HG03175 (cell line): ENCODE results near the gene CTDSP2.
"Not testable (repeated sequence)": the region's sequence is repeated elsewhere in the genome, so short reads cannot be mapped to it uniquely, and the experiment has no call there.

Source experiments
- ATAC-seq: cut with Tn5 transposase; IDR thresholded peaks from one replicate; pipeline ENCODE4 v1.9.1; 2021; ENCODE audit warnings: mild to moderate bottlenecking, moderate library complexity; ENCODE audit not compliant: unreplicated experiment

The CTDSP2 gene

DNA sequence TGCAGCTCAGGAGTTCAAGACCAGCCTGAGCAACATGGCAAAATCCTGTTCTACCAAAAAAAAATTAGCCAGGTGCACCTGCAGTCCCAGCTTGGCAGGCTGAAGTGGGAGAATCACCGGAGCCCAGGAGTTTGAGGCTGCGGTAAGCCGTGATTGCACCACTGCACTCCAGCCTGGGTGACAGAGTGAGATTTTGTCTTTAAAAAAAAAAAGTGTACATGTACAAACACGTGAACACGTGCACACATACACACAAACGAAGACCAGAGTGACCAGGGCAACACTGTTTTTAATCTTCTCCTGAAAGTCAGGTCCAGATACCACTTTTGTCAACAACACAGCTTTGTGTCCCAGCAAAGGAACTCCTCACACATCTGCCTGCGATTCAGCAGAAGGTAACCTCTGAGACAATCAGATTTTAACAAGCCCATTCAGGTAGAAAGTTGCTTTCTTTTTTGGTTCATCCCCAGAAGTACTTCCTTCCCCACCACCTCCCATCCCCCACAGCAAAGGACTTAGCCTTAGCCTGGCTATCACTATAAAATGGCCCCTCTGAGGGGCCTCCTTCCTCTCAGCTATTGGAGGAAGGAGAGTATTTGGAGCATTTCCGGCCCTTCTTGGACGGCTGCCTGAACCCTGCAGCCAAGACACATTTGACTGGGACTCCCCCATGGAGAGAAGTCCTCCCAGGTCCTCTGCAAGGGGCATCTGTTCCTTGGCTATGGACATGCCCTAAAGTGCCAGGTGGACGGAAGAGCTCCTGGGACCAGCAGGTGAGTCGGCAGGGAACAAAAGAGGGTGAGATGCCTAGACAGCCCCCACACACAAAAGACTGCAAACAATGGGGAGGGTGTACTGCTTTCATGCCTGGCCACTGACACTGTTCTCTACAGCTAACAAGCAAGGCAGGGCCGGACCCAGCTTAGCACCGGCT is 9.8 kb downstream of the CTDSP2 start:
- ATAC-seq, result peak; percentile 57

DNA sequence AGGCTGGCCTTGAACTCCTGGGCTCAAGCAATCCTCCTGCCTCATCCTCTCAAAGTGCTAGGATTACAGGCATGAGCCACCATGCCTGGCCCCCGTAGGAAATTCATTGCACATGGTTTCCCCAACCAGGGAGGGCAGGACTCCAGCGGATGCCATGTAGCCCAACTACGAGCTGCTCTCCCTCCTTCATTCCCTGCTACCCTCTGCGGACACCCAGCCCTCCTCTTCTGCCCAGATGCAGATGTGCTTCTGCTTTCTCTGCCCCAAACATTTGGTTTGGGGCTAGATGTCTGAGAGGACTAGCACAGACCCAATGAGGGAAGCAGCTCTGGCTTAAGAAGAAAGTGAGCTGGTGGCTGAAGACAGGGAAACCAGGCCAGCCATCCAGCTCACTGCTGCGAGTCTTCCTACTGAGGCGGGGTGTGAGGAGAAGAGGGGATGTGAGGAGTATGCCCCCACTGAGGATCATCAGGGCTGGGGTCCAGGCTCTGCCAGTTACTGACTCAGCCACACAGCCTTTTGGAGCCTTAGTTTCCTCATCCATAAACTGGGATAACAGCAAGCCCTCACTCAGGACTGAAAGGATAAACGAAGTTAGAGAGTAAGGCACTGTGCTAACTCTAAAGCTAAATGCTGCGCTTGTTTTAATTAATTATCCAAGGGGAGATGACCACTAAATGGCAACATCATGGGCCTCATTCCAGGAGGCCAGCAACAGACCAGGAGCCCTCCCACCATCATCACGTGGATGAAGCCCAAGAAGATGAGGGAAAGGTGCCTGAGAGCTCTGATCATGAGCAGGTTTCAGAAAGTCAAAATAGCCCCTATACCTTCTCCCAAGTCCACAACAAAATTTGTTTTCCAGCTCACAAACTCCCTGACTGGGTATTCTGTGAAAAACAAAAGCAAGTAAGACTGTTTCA is 10.9 kb downstream of the CTDSP2 start:
- no peak for ATAC-seq

DNA sequence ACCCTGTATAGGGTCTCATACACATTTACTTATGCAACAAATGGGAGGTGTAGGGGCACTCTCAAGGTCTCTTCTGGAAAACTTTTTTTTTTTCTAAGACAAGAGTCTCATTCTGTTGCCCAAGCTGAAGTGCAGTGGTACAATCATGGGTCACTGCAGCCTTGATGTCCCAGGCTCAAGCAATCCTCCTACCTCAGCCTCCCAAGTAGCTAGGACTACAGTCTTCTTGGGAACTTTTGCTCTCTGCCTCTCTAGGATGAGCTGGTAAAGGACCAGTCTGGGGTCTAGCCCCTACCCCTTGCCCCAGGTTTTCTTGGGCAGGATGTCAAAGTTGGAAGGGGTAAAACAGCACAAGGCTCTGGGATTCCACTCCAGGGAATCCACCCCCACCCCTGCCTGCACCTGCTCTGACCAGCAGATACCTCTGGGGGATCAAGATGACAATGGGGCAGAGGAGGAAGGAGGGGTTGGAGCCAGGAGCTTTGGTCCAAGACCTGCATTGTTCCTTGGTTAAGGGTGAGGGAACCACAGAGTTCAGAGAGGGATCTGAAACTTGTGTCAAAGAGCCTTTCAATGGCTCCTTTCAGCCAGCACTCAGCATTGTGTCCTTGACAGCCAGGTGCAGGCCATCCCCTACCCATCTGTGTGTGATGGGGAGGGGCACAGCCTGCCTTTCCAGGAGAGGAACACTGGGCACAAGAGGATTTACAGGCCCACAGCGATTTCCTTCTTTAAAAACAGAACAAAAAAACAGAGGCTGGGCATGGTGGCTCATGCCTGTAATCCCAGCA is 12.2 kb downstream of the CTDSP2 start:
- no peak for ATAC-seq

DNA sequence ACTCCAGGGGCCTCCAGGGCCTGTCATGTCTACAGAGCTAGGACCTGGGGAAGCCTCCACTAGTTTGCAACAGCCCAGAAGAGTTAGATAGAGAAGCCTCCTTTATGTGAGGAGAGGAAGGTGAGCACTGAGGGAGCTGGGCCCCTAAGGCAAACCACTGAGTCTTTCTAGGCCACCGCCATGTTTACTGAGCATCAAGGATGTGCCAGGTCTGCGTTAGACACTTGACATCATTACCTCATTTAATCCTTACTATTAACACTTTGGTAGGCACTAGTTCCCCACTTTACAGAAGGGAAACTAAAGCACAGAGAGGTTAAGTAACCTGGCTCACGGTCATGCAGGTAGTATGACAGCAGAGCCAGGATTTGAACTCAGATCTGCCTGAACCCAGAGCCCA is 12.9 kb downstream of the CTDSP2 start:
- ATAC-seq, result no peak

DNA sequence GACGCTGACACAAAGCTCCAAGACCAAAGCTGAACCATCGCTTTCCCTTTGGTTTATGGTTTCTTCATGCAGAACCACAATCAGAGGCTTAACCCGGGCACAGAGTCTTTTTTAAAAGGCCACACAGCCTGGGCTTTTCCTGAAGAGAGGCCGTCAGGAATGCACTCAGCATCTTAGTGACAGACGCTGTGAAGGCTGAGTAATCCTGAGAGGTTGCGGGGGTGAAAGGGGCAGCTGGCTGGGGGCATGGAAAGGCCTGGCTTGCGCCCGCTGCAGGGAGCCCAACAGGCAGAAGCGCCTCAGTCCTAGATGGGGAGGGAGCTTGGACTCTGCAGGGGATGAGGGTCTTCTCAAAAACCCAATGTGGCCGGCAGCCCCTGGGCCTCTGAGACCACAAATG is 13.6 kb downstream of the CTDSP2 start:
- ATAC-seq, result no peak

DNA sequence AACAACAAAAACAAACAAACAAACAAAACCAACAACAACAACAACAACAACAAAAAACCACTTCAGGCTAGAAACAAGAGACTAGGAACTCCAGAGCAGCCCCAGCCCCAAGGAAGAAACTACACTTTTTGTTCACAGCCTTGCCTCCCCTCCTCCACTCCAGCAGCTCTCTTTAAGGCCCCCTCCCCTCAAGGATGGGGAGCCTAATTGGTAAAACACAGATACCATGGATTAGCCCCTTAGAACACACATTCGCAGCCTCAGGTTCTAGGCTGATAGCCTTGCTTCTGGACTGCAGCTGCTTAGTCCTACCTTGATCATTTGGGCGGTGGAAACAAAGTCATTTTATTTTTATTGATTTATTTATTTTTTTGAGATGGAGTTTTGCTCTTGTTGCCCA is 16.1 kb downstream of the CTDSP2 start:
- no peak for ATAC-seq

DNA sequence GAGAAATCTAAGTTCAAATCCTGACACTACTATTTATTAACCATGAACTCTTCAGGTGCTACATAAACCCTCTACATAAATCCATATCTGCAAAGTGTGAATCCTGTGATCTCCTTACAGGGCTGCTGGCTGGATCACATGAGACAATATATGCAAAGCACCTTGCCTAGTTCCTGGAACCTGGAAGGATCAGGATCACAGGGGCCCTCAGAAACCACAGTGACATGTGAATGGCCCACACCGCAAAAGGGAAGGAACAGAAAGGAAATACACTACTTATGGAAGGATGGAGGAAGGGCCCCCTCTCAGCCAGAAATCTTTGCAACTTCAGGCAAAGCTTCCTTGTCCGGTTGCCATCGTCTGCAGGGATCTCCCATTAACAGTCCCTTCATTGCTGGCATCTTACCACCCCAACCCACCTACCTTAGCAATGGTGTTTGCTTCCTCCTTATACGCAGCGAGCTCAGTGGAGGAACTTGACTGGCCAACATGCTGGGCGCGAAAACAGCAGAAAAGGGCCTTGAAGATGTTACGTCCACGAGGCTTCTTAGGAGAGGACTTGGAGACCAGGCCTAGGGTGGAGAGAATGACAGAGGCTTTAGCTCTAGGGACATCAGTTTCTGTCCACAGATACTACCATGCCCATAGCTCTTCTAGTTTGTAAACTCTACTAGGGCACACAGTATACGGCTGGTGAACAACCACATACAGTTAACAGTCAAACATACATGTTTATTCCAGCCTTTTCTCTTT is 17.3 kb downstream of the CTDSP2 start:
- ATAC-seq, result no peak

DNA sequence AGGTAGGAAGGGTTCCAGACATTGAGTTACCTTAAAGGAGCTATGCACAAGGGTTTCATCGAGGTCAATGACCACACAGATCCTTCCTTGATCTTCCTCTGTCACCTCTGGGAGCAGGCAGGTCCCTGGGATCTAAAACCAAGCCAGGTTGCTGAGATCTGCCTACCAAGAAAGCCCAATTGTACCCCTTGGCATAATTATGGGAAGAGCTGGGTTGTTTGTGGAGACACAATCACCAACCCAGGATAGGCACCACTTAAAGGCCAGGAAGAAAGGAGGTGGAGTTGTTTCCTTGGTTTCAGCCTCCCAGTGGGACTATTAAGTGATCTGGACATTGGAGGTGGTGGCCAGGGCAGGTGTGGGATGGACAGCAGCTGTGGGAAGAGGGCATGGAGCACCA is 19.6 kb downstream of the CTDSP2 start:
- no peak for ATAC-seq

DNA sequence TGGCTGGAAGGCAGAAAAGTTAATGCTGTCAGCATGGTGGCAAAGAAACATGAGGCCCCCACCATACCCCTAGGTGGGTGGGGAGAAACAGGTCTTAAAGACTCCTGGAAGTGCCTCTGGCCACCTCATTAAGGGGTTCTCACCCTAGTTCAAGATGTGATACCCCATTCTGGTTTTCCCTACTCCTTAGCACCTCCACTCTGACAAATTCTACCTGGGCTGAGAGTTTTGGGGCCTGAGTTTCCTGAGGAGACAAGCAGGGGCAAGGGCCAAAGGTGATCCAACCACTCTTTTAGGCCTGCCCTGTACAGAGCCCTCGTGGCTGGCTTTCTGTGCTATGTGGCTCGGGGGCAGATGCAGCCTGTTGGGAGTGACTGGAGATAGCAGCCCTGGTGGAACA is 20.1 kb downstream of the CTDSP2 start:
- ATAC-seq, result no peak

DNA sequence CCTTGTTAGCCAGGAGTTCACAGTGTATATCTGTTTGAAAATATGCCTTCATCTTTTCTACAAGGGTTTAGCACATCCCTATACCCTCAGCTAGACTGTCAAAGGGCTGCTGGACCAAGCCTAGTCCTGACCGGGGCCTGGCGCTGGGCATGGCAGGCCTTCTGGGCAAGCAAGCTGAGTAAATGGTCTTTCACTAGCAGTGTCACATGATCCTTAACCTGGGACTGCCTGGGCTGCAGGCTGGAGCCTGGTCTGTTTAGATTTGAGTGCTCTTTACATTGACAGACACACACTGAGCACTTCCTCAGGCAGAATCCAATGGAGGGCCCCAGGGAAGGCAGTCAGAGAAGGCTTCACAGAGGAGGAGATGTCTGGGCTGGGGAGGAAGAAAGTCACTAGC is 21.1 kb downstream of the CTDSP2 start:
- no peak for ATAC-seq

DNA sequence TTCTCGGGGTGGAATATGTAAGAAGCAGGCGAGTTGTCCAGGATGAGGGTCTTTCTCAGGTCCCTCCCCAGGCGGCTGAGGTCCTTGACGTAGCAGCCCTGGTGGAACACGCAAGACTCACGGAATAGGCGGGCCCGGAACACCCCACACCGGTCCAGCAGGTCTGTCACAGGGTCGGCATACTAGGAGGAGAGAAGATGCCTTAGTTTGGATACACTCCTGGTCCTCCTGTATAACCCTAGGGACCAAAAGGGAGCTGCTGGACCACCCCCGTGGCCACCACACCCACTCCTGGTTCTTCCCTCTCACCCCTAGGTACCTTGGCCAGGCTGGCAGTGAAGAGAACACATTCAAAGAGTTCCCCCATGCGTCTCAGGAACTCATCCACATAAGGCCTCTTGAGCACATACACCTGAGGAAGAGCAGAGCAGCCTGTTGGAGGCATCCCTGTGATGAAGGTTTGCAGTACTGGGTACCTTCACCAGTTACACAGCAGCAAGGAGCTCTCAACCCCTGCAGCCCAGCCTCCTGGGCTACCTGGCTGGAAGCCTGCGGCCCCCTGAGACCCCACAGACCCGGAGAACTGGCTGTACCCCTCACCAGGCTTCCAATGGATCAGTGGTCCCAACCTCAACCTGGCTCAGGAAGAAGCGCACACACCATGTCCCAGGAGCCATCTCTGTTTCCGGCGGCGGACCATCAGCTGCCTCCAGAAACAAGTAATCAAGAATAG is 22.5 kb downstream of the CTDSP2 start:
- ATAC-seq, result no peak

DNA sequence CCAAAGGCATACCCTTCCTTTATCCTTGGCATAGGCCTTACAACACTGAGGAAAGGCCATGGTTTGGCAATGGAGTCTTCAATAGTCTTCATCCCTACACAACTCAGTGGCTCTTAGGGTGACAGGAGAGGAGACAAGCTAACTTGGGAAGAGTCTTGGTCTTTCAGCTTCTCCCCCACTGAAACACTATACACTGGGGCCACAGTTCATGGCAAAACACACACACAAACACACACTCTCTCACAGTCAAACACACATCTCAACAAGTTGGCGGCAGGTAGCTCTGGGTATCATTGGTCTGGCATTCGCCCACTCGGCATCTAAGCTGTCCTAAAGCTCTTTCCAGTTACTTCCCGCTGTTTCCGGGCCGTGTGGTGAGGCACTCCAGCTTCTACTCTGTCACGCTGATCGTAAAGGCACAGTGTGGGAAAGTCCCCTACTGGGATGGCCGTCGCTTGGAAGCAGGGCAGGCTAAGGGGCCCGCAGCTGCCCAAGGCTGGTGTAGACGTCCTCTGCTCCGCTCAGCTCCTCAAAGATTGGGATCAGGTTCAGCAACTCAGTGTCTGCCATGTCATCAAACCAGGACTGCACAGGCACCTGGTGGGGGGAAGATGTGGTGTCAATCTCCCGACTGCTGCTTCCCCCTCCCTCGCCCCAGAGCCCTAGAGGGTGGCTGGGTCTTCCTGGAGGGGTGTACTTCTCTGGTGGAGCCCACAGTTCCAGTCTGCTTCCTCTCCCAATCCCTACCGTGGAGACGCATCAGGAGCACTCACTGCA is 23.2 kb downstream of the CTDSP2 start:
- no peak for ATAC-seq

DNA sequence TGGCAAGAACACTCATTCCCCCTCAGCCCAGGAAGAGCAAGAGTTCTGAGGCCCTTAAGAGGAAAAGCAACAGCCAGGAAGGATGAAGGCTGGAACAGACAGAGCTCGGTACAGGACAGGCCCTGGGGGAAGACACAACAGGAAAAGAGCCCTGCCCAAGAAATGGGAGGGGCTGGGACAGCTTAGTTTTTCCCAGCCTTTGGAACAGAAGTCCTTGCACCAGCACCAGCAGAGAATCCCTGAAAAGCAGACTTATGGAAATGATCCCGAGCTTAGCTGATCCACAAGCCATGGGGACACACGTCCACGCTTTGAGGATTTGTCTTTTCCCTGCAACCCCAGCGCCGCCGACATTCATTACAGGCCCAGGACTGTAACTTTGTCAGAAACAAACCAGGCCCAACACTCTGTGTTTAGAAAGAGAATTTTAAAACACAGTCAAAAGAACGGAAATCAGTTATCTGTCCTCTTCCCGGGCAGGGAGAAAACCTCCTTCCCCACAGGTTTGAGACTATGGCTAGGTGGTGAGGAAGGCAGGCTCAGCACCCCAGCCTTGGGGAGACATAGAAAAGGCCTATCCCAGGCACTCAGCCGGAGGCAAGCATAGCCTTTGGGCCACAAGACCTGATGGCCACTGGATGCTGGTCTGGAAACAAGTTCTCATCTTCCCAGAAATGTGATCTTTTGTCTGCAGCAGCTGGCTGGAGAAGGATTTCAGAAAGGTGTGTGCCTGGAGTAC is 24.0 kb downstream of the CTDSP2 start:
- no peak for ATAC-seq

DNA sequence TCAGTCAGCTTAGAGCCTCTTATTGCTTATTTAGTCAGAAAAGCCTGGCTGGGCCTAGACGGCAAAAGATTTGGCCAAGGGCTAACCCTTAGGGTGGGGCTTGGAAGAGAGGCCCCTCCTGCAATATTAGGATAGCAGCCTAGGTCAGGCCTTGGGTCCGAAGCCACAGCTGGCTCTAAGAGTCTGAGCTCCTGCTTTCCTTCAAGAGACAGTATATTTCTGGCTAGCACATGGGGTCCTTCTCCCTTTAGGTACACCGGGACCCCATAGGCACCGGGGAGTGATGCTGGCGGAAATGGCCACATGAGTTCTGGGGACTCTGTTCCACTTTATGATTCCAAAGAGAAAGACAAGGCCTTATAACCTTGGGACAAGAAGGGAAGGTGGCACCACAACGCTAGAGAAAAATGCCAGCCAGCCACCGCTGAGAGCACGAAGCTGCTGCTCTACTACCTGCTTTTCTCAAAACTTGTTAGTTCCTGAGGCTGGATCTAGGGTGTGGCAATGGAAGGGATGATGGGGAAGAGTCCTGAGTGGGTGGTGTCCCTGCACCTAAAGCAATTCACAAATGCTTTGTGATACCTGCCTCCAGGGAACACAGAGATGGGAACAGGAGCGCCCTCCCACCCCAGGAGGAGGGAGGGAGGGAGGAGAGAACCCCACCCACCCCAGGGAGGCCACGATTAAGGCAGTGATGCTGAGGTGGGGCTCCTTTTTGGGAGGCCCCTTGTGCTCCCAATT is 24.9 kb downstream of the CTDSP2 start:
- no peak for ATAC-seq

DNA sequence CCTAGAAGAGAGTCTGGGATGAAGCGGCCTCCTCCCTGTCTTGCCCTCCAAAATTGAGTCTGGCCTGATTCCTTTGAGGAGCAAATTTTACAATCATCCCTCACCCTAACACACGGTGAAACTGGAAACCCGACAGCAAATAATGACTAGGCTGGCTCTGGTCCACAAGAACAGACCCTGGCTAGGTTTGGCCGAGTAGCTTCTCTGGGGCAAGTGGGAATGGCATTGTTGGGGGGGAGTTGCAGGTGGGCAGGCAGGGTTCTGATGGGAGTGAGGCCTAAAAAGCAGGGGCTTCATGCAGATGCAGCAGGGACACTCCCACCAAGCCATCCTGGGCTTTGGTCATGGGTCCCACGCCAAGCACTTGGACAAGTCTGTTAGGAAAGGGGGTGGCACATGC is 25.5 kb downstream of the CTDSP2 start:
- ATAC-seq, result not testable (repeated sequence)

DNA sequence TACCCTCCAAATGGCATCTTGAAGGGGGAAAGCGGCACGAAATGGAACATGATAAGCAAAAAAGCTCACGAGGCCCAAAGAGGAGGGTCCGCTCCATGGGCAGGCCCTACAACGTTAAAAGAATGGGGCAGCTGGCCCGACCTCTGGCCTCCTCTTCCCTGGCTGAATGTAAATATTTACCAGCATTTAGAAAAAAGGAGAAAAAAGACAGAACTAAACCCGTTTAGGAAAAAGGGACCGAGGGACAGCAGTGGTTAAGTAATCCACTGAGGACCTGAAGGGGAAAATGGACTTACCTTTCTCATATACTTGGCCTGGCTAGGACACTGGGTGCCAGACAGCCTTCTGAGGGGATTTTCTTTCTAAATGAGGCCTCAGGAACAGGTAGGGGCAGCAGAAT is 26.4 kb downstream of the CTDSP2 start:
- ATAC-seq, result not testable (repeated sequence)

DNA sequence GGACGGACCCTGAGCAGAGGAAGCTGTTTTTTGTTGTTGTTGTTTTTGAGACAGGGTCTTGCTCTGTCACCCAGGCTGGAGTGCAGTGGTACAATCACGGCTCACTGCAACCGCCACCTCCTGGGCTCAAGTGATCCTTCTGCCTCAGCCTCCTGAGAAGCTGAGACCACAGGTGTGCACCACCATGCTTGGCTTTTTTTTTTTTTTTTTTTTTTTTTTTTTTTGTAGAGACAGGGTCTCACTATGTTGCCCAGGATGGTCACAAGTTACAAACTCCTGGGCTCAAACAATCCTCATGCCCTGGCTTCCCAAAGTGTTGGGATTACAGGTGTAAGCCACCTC is 28.6 kb downstream of the CTDSP2 start:
- not testable (repeated sequence) for ATAC-seq
